Mucosa of rectum (tissue), 2 donors: Measurements from ENCODE around the gene IRX6.

Experiments
- H3K27ac ChIP-seq, 2 donors: one replicate each; pipeline ENCODE4 v1.7.0; 2013; ENCODE audit warnings: inconsistent platforms in 2 of 2, low read depth in 2 of 2, low read length in 2 of 2
- H3K27me3 ChIP-seq, 2 donors: one replicate each; pipeline ENCODE4 v1.7.0; 2013; ENCODE audit warnings: low read length in 2 of 2; ENCODE audit not compliant: control insufficient read depth in 2 of 2, insufficient read depth in 2 of 2
- H3K36me3 ChIP-seq, 2 donors: one replicate each; pipeline ENCODE4 v1.7.0; 2013; ENCODE audit warnings: low read length in 2 of 2; ENCODE audit not compliant: control insufficient read depth in 2 of 2, insufficient read depth in 2 of 2
- H3K4me1 ChIP-seq, 2 donors: one replicate each; pipeline ENCODE4 v1.7.0; 2013; ENCODE audit warnings: low read length in 2 of 2, mild to moderate bottlenecking in 1 of 2; ENCODE audit not compliant: control insufficient read depth in 2 of 2, insufficient read depth in 2 of 2
- H3K4me3 ChIP-seq, 2 donors: one replicate each; pipeline ENCODE4 v1.7.0; 2013; ENCODE audit warnings: low read length in 2 of 2
- H3K9ac ChIP-seq, 2 donors: one replicate each; pipeline ENCODE4 v1.7.0; 2013; ENCODE audit warnings: low read length in 2 of 2, low read depth in 1 of 2, mild to moderate bottlenecking in 1 of 2
- H3K9me3 ChIP-seq, 2 donors: one replicate each; pipeline ENCODE4 v1.7.0; 2013; ENCODE audit warnings: low read length in 2 of 2; ENCODE audit not compliant: control insufficient read depth in 2 of 2
- donor health status: healthy.
- donor health status: Normal muscosa, but diverticular disease.

Gene IRX6

DNA sequence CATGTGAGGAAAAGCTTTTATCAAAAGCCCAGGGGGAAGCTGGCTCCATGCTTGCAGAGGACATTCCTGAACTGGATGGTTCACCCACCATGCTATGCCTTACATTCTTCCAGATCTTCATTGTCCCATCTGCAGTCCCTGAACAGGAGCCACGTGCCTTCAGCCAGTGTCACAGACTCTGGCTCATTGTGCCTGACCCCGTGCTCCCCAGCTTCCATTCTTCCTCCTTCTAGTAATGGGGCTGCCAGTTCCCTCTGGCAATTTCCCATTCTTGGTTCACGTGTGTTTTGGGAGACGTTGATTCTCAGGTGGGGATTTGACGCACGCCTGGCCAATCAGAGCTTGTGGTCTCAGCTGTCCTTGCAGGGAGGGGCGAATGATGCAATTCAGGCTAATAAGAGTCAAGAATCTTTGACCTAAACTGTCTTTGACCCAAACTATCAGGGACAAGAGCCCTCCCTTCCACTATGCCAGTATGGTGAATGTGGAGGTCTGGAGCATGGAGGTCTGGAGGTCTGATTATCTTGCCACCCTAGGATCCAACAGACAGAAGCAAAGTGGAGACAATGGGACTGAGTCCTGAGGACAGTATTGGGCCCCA lies 52.7 kb downstream of the IRX6 start:
- no peak overlapping the region for H3K27ac ChIP-seq
- no peaks in the 10 kb centered on the region for H3K4me1 ChIP-seq
- no peaks in the 10 kb centered on the region for H3K27me3 ChIP-seq
- no peak overlapping the region for H3K4me3 ChIP-seq
- no peaks in the 10 kb centered on the region for H3K9me3 ChIP-seq
- H3K36me3 ChIP-seq: no peaks in the 10 kb centered on the region
- H3K9ac ChIP-seq: no peak overlapping the region

DNA sequence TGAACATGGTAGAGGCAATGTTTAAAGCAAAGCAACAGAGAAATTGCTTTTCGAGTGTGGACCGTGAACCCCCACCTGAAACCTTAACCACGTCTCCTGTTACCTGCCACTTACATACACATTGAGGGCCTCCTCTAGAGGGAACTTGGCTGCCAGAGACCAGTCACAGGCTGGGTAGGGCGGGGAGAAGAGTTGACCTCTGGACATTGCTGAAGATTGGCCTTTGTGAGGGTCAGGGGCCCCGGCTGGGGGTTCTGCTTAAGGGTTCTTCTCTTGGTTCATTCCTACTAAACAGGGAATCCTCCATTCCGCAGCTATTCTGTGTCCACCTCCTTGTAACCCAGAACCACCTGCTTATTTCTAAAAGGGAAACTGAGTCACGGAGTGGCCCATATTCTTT lies 53.8 kb downstream of the IRX6 start:
- Histone ChIP-seq H3K9ac (no peak overlapping the region), H3K27ac (no peak overlapping the region), H3K27me3 (no peaks in the 10 kb centered on the region)

DNA sequence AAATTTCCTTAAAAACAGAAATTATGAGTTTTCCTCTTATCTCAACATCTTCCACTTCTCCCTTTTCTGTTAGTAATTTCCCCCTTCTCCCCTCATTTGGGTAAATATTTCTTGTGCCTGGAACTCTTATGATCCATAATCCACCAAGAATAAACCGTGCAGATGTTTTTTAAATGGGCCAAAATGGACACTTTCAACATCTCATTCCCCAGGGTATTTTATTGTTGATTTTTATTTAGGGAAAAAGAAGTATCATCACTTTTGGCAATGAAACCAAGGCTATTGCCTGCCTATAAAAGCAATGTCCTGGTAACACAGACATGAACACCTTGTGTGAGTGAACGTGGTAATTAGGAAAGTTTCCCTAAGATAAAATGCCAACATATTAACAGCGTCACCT lies 54.6 kb downstream of the IRX6 start:
- Histone ChIP-seq H3K27ac (no peak overlapping the region), H3K27me3 (no peaks in the 10 kb centered on the region), H3K4me1 (no peaks in the 10 kb centered on the region), H3K4me3 (no peak overlapping the region), H3K9ac (no peak overlapping the region), H3K9me3 (no peaks in the 10 kb centered on the region), H3K36me3 (no peaks in the 10 kb centered on the region)

More for the DNA sequence above, 53.8 kb downstream of the IRX6 start:
- Histone ChIP-seq H3K4me3 (no peak overlapping the region), H3K36me3 (no peaks in the 10 kb centered on the region), H3K9me3 (no peaks in the 10 kb centered on the region), H3K4me1 (no peaks in the 10 kb centered on the region)

DNA sequence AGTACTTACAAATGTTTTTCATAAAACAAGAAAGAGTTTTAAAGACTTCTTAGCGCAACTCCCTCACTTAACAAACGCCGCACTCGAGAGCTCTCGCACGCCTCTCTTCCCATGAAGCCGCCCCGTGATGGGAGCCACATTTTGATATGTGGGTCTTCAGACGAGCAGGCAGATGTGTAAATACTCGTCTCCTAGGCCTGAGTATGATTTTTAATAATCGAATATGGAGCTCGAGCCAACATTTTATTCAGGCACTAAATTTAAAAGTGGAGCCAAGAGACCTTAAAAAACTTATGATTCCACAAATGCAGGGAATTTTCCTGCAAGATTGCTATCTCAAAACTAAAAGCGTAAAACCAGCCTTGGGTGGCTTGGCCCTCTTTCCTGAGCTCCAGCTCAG lies 55.4 kb downstream of the IRX6 start:
- Histone ChIP-seq H3K4me1 (no peaks in the 10 kb centered on the region), H3K27ac (no peak overlapping the region), H3K27me3 (no peaks in the 10 kb centered on the region), H3K9ac (no peak overlapping the region), H3K36me3 (no peaks in the 10 kb centered on the region), H3K4me3 (no peak overlapping the region), H3K9me3 (no peaks in the 10 kb centered on the region)

DNA sequence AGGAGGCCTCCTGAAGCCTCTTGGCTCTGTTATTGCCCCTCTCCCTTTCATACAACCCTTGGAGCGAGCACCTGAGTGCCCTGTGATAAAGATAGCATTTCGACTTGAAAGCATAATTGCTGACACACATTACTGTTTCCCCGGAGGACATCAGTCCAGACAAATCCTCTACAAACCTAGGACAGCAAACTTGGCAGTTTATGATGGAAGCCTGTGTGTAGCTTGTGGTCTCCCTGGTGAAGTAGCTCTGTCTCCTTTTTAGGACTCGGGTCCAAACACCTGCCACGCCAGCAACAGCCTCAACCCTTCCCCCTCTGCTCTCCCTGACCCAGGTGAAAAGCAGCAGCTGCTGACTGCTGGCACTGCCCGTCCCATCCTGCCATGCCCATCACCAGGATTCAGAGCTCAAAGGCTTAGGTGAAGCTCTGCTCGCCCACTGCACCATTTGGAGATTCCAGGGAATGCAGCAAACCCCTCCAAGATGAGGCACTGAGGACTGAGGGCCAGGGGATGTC lies 55.9 kb downstream of the IRX6 start:
- no peaks in the 10 kb centered on the region for H3K4me1 ChIP-seq
- no peaks in the 10 kb centered on the region for H3K36me3 ChIP-seq
- no peaks in the 10 kb centered on the region for H3K9me3 ChIP-seq
- no peak overlapping the region for H3K9ac ChIP-seq
- H3K27ac ChIP-seq: no peak overlapping the region
- no peaks in the 10 kb centered on the region for H3K27me3 ChIP-seq
- no peak overlapping the region for H3K4me3 ChIP-seq
